GM19043 (cell line): Measurements from ENCODE around the gene UBA5.

Experiments
- ATAC-seq: cut with Tn5 transposase; IDR thresholded peaks from one replicate; pipeline ENCODE4 v1.9.1; 2021; ENCODE audit warnings: low read depth; ENCODE audit not compliant: unreplicated experiment

UBA5 gene

GRCh38 chr3:132652640-132653270, 7.4 kb upstream of the UBA5 start:
- ATAC-seq: no peak

DNA sequence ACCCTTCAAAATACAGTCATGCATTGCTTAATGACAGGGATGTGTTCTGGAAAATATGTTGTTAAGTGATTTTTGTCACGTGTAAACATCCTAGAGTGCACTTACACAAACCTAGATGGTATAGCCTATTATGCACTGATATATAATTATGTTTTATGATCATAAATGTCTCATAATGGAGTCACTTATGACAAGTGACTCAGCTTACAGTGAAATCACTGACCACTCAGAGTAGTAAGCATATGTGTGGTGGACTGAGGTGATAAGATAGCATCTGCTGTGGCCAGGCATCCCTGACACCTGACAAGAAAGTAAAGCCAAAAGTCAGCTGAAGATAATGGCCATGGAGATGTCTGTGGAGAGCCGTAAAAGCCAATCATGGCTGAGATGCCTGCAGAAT, 5.9 kb upstream of the UBA5 start:
- ATAC-seq: no peak

DNA sequence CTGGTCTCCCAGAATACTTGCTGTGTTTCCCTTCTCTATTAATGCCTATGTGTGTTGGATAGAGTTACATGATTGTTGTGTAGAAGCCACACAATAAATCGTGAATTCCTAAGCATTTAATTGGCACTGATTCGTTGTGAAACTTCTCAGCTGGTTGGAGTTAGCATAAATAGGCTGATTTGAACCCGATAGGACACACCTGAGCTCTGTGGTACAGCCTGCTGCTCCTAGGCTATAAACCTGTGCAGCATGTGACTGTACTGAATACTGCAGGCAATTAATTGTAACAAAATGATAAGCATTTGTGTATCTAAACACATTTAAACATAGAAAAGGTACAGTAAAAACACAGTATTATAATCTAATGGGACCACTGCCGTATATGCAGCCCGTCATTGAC, 5.4 kb upstream of the UBA5 start:
- no peak for ATAC-seq

- no peak for ATAC-seq
These were observed 4.7 kb upstream of the UBA5 start for GRCh38 chr3:132655471-132655870.

DNA sequence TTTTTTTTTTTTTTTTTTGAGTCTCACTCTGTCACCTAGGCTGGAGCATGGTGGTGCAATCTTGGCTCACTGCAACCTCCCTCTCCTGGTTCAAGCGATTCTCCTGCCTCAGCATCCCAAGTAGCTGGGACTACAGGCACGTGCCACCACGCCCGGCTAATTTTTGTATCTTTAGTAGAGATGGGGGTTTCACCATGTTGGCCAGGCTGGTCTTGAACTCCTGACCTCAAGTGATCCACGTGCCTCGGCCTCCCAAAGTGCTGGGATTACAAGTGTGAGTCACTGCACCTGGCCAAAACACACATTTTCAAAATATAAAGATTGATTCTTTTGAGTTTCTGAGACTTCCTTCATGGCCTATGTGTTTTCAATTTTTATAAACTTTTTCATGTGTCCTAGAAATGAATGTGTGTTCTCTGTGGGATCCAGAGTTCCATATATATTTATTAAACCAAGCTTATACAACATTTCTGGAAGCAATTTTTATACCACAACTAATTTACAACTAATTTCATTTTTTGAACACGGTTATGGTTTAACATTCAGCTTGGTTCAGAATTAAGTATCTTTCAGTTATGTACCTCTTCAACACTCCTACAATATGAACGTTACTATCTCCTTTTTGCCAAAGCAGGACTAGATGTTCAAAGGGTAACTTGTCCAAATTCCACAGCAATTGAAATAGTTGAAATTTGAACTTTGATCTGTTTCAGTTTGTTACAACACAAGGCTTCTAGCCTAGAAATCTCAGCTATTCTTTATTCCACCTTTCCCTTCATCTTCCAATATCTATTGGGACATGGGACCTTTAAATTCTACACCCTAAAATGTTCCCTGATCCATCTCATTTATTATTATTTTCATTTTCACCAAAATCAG, 2.0 kb upstream of the UBA5 start:
- ATAC-seq: no peak

- peak; percentile 1 for ATAC-seq
These were observed 1.1 kb upstream of the UBA5 start for GRCh38 chr3:132659000-132659364.

- peak; percentile 46 for ATAC-seq
These were observed 621 bp upstream of the UBA5 start, which contains the start of gene ACAD11 for GRCh38 chr3:132659365-132660051. ACAD11 (minus strand) TSS chr3:132659809; CDS start chr3:132659751, 58 bp downstream.

DNA sequence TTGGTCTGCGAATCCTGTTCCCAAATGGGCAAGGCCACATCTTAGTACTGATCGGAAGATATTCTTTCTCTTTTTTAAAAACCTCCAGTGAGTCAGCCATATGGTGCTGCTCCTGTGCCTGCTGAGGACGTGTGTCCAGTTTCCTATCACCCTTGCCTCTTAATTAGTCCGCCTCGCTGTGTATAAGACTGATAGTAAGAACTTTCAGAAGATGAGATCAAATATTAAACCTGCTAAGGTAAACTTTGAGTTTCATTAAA, 612 bp downstream of the UBA5 start:
- ATAC-seq: no peak

- ATAC-seq: no peak
These were observed 972 bp downstream of the UBA5 start for GRCh38 chr3:132661101-132661500.

DNA sequence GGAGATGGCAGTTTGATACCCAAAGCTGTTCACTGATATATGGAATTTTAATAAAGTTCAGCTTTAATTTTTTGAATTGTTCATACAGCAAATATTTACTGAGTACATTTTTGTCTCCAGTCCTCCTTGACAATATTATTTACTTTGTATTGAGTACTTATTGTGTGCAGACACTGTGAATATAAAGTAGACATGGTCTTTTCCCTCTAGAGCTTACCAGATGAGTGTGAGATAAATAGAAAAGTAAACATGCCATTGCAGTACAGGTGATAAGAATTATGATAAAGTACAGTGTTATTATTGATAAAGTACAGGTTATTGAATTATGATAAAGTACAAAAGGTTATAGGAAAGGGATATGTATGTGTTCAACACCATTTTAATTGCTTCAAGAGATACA, 2.1 kb downstream of the UBA5 start:
- no peak for ATAC-seq

GRCh38 chr3:132665230-132665745, 5.2 kb downstream of the UBA5 start:
- no peak for ATAC-seq

DNA sequence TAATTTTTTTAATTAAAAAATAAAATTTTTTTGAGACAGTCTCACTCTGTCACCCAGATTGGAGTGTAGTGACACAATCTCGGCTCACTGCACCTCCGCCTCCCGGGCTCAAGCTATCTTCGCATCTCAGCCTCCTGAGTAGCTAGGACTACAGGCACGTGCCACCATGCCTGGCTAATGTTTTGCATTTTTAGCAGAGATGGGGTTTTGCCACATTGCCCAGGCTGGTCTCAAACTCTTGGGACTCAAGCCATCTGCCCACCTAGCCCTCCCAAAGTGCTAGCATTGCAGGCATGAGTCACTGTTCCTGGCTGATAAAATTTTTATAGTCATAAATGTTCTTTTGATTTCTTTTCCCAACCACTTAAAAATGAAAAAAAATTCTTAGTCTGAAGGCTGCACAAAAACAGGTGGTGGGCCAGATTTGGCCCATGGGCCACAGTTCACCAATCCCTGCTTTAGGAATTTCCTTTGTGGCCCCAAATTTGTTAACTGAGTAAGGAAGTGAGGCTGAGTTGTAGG, 9.2 kb downstream of the UBA5 start:
- no peak for ATAC-seq

- no peak for ATAC-seq
These were observed 15.3 kb downstream of the UBA5 start for GRCh38 chr3:132675408-132675807.

DNA sequence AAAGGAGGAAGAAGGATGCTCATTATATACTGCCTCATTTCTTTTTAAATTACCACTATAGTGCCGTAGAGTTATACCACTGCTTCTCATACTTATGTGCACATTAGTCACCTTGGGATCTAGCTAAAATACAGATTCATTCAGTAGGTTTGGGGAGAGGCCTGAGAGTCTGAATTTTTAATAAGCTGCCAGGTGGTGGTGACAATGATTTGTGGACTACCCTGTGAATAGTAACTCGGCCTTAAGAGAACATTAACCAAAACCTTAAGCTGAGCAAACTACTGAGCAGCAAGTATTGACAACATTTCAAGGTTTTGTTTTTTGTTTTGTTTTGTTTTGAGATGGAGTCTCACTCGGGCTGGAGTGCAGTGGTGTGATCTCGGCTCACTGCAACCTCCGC, 19.8 kb downstream of the UBA5 start:
- ATAC-seq: no peak

DNA sequence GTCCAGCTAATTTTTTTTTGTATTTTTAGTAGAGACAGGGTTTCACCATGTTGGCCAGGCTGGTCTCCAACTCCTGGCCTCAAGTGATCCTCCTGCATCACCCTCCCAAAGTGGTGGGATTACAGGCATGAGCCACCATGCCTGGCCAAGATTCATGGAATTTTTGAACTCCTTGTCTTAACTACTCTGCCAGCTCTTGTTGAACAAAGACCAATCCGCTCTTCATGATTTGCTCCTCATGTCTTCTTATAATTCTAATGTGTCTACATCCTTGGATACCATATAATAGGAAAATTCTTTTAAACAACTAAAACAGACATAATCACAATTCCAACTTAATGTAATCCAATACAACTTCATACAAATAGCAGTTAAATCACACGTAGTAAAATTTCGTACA, 21.3 kb downstream of the UBA5 start:
- no peak for ATAC-seq

DNA sequence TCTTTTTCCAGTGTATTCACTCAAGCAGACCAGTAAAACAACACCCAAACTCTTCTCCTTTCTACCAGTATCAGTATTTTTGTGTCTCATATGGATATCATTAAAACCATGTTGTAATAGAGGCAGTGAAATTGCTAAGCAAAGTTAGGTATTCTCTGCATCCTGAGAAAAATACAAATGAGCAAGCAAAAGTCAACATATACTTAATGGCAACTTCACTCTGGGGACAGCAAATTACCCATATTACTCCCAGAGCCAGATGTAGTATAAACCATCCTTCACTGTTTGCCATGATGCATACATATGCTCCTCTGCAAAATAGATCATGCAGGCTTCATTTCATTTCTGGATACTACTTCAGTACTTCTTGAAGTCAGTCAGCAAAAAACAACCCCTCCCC, 22.1 kb downstream of the UBA5 start:
- ATAC-seq: no peak

DNA sequence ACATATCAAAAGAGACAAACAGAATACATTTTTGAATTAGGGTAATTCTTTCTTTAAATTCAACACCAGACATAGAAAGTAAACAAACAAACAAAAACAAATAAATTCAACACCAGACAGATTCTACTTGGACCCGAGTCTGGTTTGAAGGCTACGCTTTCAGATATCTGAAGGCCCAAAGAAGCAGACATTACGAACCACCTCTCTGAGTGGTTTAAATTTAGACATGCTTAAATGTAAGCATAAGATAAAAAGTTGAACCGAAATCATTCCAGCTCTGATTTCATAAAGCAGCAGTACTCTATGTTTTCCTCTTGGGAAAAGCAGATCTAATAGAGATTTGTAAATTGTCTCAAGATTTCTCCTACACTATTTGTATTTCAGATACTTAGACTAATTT, 29.9 kb downstream of the UBA5 start:
- no peak for ATAC-seq

- ATAC-seq: no peak
These were observed 34.9 kb downstream of the UBA5 start for GRCh38 chr3:132694991-132695390.

DNA sequence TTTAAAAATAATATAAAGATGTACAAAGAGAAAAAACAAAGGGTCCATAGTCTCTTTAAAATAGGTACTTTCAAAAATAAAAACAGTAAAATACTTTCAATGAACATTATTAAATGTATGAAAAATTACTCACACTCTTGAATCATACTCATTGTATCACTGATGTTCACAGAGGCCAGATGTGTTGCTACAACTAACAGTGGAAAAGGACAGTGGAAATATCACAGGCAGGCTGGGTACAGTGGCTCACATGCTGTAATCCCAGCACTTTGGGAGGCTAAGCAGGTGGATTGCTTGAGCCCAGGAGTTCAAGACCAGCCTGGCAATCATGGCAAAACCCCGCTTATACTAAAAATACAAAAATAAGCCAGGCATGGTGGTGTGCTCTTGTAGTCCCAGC, 35.3 kb downstream of the UBA5 start:
- no peak for ATAC-seq

- no peak for ATAC-seq
These were observed 43.6 kb downstream of the UBA5 start for GRCh38 chr3:132703733-132704132.

DNA sequence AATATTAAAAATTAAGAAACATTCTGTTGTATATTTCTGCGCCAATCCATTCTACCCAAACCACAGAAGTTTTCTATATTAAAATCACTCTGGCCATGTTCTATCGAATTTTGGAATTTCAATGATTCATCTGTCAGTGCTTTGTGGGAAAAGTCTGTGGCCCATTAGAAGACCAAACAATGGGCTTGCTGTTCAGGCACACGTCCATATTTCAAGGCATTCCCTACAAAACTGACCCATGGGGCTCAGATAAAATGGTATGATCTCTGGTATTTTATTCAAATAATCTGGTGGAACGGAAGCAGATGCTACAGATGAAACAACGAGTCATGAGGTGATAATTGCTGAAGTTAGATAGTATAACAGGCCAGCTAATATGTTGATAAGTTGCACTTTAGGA, 49.6 kb downstream of the UBA5 start:
- no peak for ATAC-seq
